Mucosa of descending colon (tissue), 3 donors: Measurements from ENCODE around the gene TOMM22. TPM values are rescaled to one million over a fixed set of nuclear protein-coding genes. Genes with fewer than 3 reads are reported as not detected.

Source experiments
- ATAC-seq: fragments of 200-7000 bp; cut with Tn5 transposase; one replicate; pipeline ENCODE4 v1.9.1; 2020; ENCODE audit warnings: mild to moderate bottlenecking, moderate library complexity
- DNase-seq, 3 donors: peaks; one replicate each; pipeline ENCODE4 v3.0.0-alpha.2; 2020
- H3K36me3 ChIP-seq: fragments of 200-600 bp; one replicate; pipeline ENCODE4 v1.8.0; 2021; ENCODE audit warnings: low read depth, mild to moderate bottlenecking
- H3K4me1 ChIP-seq: fragments of 200-600 bp; one replicate; pipeline ENCODE4 v1.8.0; 2021; ENCODE audit warnings: low read depth, mild to moderate bottlenecking
- H3K4me3 ChIP-seq: fragments of 200-600 bp; one replicate; pipeline ENCODE4 v1.8.0; 2021; ENCODE audit warnings: mild to moderate bottlenecking
- H3K9me3 ChIP-seq: fragments of 200-600 bp; one replicate; pipeline ENCODE4 v1.8.0; 2021; ENCODE audit warnings: mild to moderate bottlenecking
- intact Hi-C, 2 donors: fragments of 100-400 bp; cut with DNase I in 1 of 2; cut with micrococcal nuclease in 1 of 2; formaldehyde crosslinking; loops; one replicate each; pipeline versions ENCODE4 v1.11.0 to v1.11.1; 2022; cut with DNase I, micrococcal nuclease
- total RNA-seq, 3 donors: library from RNA; stranded (reverse); fragmentation: NEBNext Ultra II Directional in 2 of 3; extraction: Animal tissue kit (Norgen Biotek cat#: 25700) in 2 of 3; gene quantifications; one replicate each; pipeline versions ENCODE4 v1.2.1 to v1.2.4, GENCODE V29; 2021 to 2023
- TF ChIP-seq, protein P1 (sequence below): fragments of 200-600 bp; IDR thresholded peaks from one replicate; pipeline ENCODE4 v1.8.0; 2022; ENCODE audit warnings: antibody characterized with exemption, mild to moderate bottlenecking
- donor health status: DM: no; HTN: no; CAD: no; lungs with moderate emphysema.
- donor health status: DM: no; HTN: no; CAD: no.
- donor health status: DM: no; HTN: yes; CAD: no.

TOMM22 gene
- total RNA-seq, 3 donors from 2014 or later: 64.5 to 84.4 (median 72.4) TPM

- DNase-seq (peak; percentile 67 to 86 (median 80)), ATAC-seq (peak; percentile 79)
- no peak overlapping the region for H3K4me3 ChIP-seq
- H3K9me3 ChIP-seq: no peaks in the 10 kb centered on the region
- intact Hi-C loops: no loop called here
- H3K4me1 ChIP-seq: peaks cover 6% of the 10 kb centered on the region
- TF ChIP-seq, protein P1, sequence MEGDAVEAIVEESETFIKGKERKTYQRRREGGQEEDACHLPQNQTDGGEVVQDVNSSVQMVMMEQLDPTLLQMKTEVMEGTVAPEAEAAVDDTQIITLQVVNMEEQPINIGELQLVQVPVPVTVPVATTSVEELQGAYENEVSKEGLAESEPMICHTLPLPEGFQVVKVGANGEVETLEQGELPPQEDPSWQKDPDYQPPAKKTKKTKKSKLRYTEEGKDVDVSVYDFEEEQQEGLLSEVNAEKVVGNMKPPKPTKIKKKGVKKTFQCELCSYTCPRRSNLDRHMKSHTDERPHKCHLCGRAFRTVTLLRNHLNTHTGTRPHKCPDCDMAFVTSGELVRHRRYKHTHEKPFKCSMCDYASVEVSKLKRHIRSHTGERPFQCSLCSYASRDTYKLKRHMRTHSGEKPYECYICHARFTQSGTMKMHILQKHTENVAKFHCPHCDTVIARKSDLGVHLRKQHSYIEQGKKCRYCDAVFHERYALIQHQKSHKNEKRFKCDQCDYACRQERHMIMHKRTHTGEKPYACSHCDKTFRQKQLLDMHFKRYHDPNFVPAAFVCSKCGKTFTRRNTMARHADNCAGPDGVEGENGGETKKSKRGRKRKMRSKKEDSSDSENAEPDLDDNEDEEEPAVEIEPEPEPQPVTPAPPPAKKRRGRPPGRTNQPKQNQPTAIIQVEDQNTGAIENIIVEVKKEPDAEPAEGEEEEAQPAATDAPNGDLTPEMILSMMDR: peak; percentile 74
- peaks cover 12% of the 10 kb centered on the region for H3K36me3 ChIP-seq
These were observed 51.6 kb downstream of the TOMM22 start for GRCh38 chr22:38733329-38733723.

GRCh38 chr22:38733724-38734381 lies 52.1 kb downstream of the TOMM22 start:
- ATAC-seq: peak; percentile 5
- H3K9me3 ChIP-seq: no peaks in the 10 kb centered on the region
- peak in 2 of 3 donors; percentile 45 to 49 for DNase-seq
- intact Hi-C loops: no loop called here
- no peak overlapping the region for H3K4me3 ChIP-seq
- H3K4me1 ChIP-seq: peaks cover 6% of the 10 kb centered on the region
- TF ChIP-seq, protein P1: no peak
- H3K36me3 ChIP-seq: peaks cover 17% of the 10 kb centered on the region

- Histone ChIP-seq H3K4me1 (peaks cover 6% of the 10 kb centered on the region), H3K9me3 (no peaks in the 10 kb centered on the region), H3K36me3 (peaks cover 17% of the 10 kb centered on the region), H3K4me3 (no peak overlapping the region)
- TF ChIP-seq, protein P1: no peak
- ATAC-seq (no peak), DNase-seq (peak in 2 of 3 donors; percentile 21 to 42)
- intact Hi-C loops: no loop called here
These were observed 52.8 kb downstream of the TOMM22 start for GRCh38 chr22:38734421-38735100.

Other genes with a start within 250 kb of the TOMM22 start
- not detected for gene KCNJ4, start 226.8 kb upstream of the TOMM22 start, total RNA-seq
- gene KDELR3, start 213.9 kb upstream of the TOMM22 start, total RNA-seq: 10 to 100 TPM in 2 of 3 donors, 1 to 10 TPM in 1; 4.2 to 14.4 (median 11.3) TPM
- 100 to 1,000 TPM; 279 to 464 (median 363) TPM for gene DDX17, start 175.6 kb upstream of the TOMM22 start, total RNA-seq
- 1 to 10 TPM; 1.3 to 1.8 (median 1.7) TPM for gene DMC1, start 111.8 kb upstream of the TOMM22 start, total RNA-seq
- 1 to 10 TPM in 2 of 3 donors, under 1 TPM in 1; 0.52 to 1.5 (median 1.3) TPM for gene FAM227A, start 25.6 kb upstream of the TOMM22 start, total RNA-seq
- gene CBY1, start 25.3 kb upstream of the TOMM22 start, total RNA-seq: 10 to 100 TPM; 22.8 to 46.5 (median 30.0) TPM
- gene JOSD1, start 19.0 kb downstream of the TOMM22 start, total RNA-seq: 10 to 100 TPM; 82.5 to 98.3 (median 87.9) TPM
- 10 to 100 TPM; 73.1 to 96.8 (median 76.8) TPM for gene GTPBP1, start 24.0 kb downstream of the TOMM22 start, total RNA-seq
- gene SUN2, start 74.0 kb downstream of the TOMM22 start, total RNA-seq: 100 to 1,000 TPM; 130 to 235 (median 181) TPM
- 10 to 100 TPM; 14.7 to 17.6 (median 16.1) TPM for gene DNAL4, start 112.2 kb downstream of the TOMM22 start, total RNA-seq
- 10 to 100 TPM in 1 of 3 donors, 1 to 10 TPM in 1, under 1 TPM in 1; 0.84 to 15.5 (median 1.2) TPM for gene NPTXR, start 162.1 kb downstream of the TOMM22 start, total RNA-seq
- gene CBX6, start 190.3 kb downstream of the TOMM22 start, total RNA-seq: 10 to 100 TPM; 15.7 to 84.0 (median 23.6) TPM